K562 (cell line): ENCODE measurements around the gene CAMK2G. TPM values are rescaled to one million over a fixed set of nuclear protein-coding genes. Genes with fewer than 3 reads are reported as not detected.

Experiments
- ATAC-seq: fragments of 200-7000 bp; cut with Tn5 transposase; 3 replicates; pipeline ENCODE4 v1.9.1; 2020; ENCODE audit warnings: moderate library complexity
- BruUV-seq: library from RNA; stranded (reverse); fragments of 400-500 nt; replicated peaks from 2 replicates; lab custom pipeline; 2021; lab: Mats Ljungman, UMichigan
- CTCF ChIA-PET: fragments of 300-600 bp; formaldehyde crosslinking; extraction: SDS; loops from one replicate; lab custom pipeline; 2021; ENCODE audit warnings: low intra/inter-chr PET ratio; lab: Yijun Ruan, JAX
- POLR2A ChIA-PET: fragments of 300-600, 350-650 bp; sonication (Branson Sonifier 250); formaldehyde crosslinking; extraction: SDS; loops from one replicate; lab custom pipeline; 2021; ENCODE audit warnings: antibody characterized with exemption, inconsistent platforms; lab: Yijun Ruan, JAX
- DNase-seq, 4 experiments: peaks; one replicate each; pipeline versions ENCODE4 v3.0.0 to v3.0.0-alpha.2; 2011 to 2018; ENCODE audit warnings: low spot score in 3 of 4, mixed read lengths in 3 of 4; ENCODE audit errors: extremely low read depth in 1 of 4
- FAIRE-seq: peaks from 2 replicates; lab custom pipeline; 2011; peaks lifted over from hg19 to GRCh38; lab: Jason Lieb, UNC
- H2AFZ ChIP-seq: 2 replicates; pipeline ENCODE4 v1.6.0; 2011; ENCODE audit warnings: low read depth, low read length, control low read depth, inconsistent platforms
- H3K27ac ChIP-seq: fragments of 200-600 bp; 3 replicates; pipeline ENCODE4 v1.8.0; 2011; ENCODE audit warnings: low read depth, mild to moderate bottlenecking, control low read depth, inconsistent platforms, low read length, moderate library complexity, mixed read lengths; ENCODE audit errors: extremely low read depth
- H3K27me3 ChIP-seq, 2 experiments: fragments of 300-600 bp in 1 of 2; 2 replicates in 1 of 2; 3 replicates in 1 of 2; pipeline versions ENCODE4 v1.6.0 to v1.8.0; 2011; ENCODE audit warnings: inconsistent platforms in 2 of 2, low read length in 2 of 2, mild to moderate bottlenecking in 1 of 2, mixed read lengths in 1 of 2, moderate library complexity in 1 of 2; ENCODE audit not compliant: control insufficient read depth in 2 of 2, insufficient read depth in 2 of 2
- H3K36me3 ChIP-seq: fragments of 300-600 bp; 3 replicates; pipeline ENCODE4 v1.8.0; 2011; ENCODE audit warnings: mild to moderate bottlenecking, low read length, inconsistent platforms; ENCODE audit not compliant: control insufficient read depth, insufficient read depth
- H3K4me1 ChIP-seq, 2 experiments: fragments of 200-600 bp in 1 of 2; replicated peaks in 1 of 2; 2 replicates in 1 of 2; 3 replicates in 1 of 2; pipeline versions ENCODE4 v1.5.1 to v1.8.0; 2011; ENCODE audit warnings: inconsistent platforms in 2 of 2, low read length in 2 of 2, mild to moderate bottlenecking in 1 of 2, mixed read lengths in 1 of 2, moderate library complexity in 1 of 2; ENCODE audit not compliant: control insufficient read depth in 2 of 2, insufficient read depth in 2 of 2
- H3K4me2 ChIP-seq: 2 replicates; pipeline ENCODE4 v1.6.1; 2011; ENCODE audit warnings: low read length, control low read depth, inconsistent platforms, mixed read lengths; ENCODE audit not compliant: insufficient read depth
- H3K4me3 ChIP-seq: fragments of 200-600 bp; sonication (generic), shearing (Covaris generic); 2 replicates; pipeline ENCODE4 v1.5.1; 2016; ENCODE audit warnings: control low read depth, inconsistent platforms
- H3K79me2 ChIP-seq: fragments of 200-600 bp; 3 replicates; pipeline ENCODE4 v1.8.0; 2011; ENCODE audit warnings: low read length, inconsistent platforms; ENCODE audit not compliant: control insufficient read depth, insufficient read depth
- H3K9ac ChIP-seq, 2 experiments: 2 replicates each; pipeline versions ENCODE4 v1.6.0 to v1.6.1; 2011; ENCODE audit warnings: low read depth in 2 of 2, low read length in 2 of 2, control low read depth in 1 of 2, inconsistent platforms in 1 of 2, mild to moderate bottlenecking in 1 of 2, mixed read lengths in 1 of 2; ENCODE audit not compliant: insufficient read depth in 1 of 2
- H3K9me1 ChIP-seq: one replicate; pipeline ENCODE4 v1.6.0; 2011; ENCODE audit warnings: inconsistent platforms, mild to moderate bottlenecking, low read length, moderate library complexity; ENCODE audit not compliant: control insufficient read depth, insufficient read depth
- H3K9me3 ChIP-seq: replicated peaks from 2 replicates; pipeline ENCODE4 v1.5.1; 2011; ENCODE audit warnings: low read depth, low read length, inconsistent platforms; ENCODE audit not compliant: control insufficient read depth, insufficient read depth
- H4K20me1 ChIP-seq: replicated peaks from 2 replicates; pipeline ENCODE4 v1.6.1; 2011; ENCODE audit warnings: low read length, inconsistent platforms, mixed read lengths; ENCODE audit not compliant: control insufficient read depth, insufficient read depth
- WGBS: fragments of 100-300 bp; shearing (Covaris generic); methylation state at CpG from one replicate; pipeline ENCODE4 v1.1.6; 2016; ENCODE audit warnings: low coverage, mixed read lengths; ENCODE audit not compliant: insufficient coverage; ENCODE audit errors: missing lambda C conversion rate; 5-methylcytosine and 5-hydroxymethylcytosine counted together
- in situ Hi-C: fragments of 300-500 bp; cut with MboI; formaldehyde crosslinking; loops from 4 replicates; pipeline ENCODE4 v1.15.0; 2018; ENCODE audit warnings: inconsistent platforms, mixed read lengths
- intact Hi-C: fragments of 100-400 bp; cut with micrococcal nuclease; formaldehyde crosslinking; loops from 2 replicates; pipeline ENCODE4 v1.14.2; 2022
- polyA plus RNA-seq, 8 experiments: library from polyadenylated mRNA; depleted of rRNA in 4 of 8; stranded (reverse) in 5 of 8; unstranded in 3 of 8; fragments of >200 nt; fragmentation: Nextera tagmentation in 2 of 8; fragmentation: Illumina TruSeq in 1 of 8; extraction: Ambion mirVana in 2 of 8; extraction: Trizol in 1 of 8; gene quantifications; 2 replicates each; pipeline versions ENCODE4 v1.2.1 to v1.2.3, GENCODE V29; 2011 to 2014; ENCODE audit warnings: inconsistent platforms in 1 of 8, missing spikeins in 1 of 8
- total RNA-seq, 7 experiments: library from RNA; depleted of rRNA in 6 of 7; stranded (reverse); fragments of >200 nt in 6 of 7; fragmentation: Illumina TruSeq in 2 of 7; extraction: Trizol in 2 of 7; gene quantifications; 2 replicates each; pipeline versions ENCODE4 v1.2.1 to v1.2.3, GENCODE V29; 2011 to 2021; ENCODE audit warnings: low replicate concordance in 1 of 7
- TF ChIP-seq, protein P1 (sequence below): sonication (generic); formaldehyde crosslinking; IDR thresholded peaks from 2 replicates; pipeline ENCODE4 v1.8.0; 2022; ENCODE audit warnings: missing genetic modification reagents, mild to moderate bottlenecking, moderate library complexity, borderline replicate concordance
- TF ChIP-seq, protein P2 (sequence below), 3 experiments: IDR thresholded peaks in 2 of 3; conservative IDR thresholded peaks in 1 of 3; 2 replicates each; pipeline ENCODE4 v1.5.1; 2011 to 2012; ENCODE audit warnings: low read length in 3 of 3, mild to moderate bottlenecking in 3 of 3, control low read depth in 2 of 3, improper control_type of control experiment in 1 of 3, inconsistent platforms in 1 of 3, low read depth in 1 of 3, mixed read lengths in 1 of 3, moderate library complexity in 1 of 3; ENCODE audit not compliant: insufficient read depth in 2 of 3

Gene CAMK2G
- total and polyA plus RNA-seq, 9 of the 15 experiments (the other 6 are each of a cell fraction or from before 2014, with no cell fraction given): 9.0 to 37.9 (median 32.6) TPM

DNA sequence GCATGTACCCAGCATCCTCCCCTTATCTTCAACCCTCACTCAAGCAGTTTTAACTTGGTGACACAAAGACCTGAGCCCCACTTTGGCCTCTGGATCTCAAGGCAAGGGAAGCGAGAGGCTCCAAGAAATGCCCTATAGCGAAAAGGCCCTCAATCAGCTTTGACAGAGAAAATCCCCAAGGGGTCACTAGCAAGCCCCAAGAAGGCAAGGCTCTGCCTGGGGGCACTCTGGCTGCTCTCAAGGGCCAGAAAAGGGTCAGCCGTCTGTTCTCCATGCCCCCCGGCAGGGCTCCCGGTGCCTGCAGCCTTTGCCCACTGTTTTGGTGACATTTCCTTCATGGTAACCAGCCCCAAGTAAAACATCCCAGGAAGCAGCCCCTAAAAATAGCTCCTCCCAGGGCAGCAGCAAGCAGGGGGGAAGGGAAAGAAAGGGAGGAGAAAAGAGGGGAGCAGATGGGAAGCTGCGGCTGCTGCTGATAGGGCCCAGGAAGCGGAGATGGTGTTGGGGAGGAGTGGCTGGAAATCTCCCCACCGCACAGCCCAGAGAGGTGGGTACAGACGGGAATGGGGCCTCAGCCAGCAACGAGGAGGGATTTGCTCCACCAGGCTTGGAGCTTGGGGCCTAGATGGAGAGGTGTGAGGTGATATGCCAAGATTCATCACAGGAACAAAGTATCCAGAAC, 7.1 kb downstream of the CAMK2G start:
- peaks cover 13% of the 10 kb centered on the region; the same call in 1 of the 2 replicates for H4K20me1 ChIP-seq
- ChIA-PET CTCF (interaction anchor here (0.7 kb wide), 1 partner anchor 13 kb away, joined by 3 read pairs; no protein-coding TSS in a partner anchor), POLR2A (interaction anchor here (0.6 to 1.5 kb wide), 9 partner anchors 10 to 371 kb away, joined by 3 to 5 read pairs (median 3); partner anchors contain the start of gene PPP3CB)
- peaks cover 89% of the 10 kb centered on the region for H3K36me3 ChIP-seq
- 68% methylated on average over 9 of the region's 10 CpGs for WGBS
- in situ Hi-C loops (no loop called here), intact Hi-C loops (no loop called here)
- no peaks in the 10 kb centered on the region for H3K9me1 ChIP-seq
- H3K27me3 ChIP-seq: no peaks in the 10 kb centered on the region
- TF ChIP-seq, protein P1, sequence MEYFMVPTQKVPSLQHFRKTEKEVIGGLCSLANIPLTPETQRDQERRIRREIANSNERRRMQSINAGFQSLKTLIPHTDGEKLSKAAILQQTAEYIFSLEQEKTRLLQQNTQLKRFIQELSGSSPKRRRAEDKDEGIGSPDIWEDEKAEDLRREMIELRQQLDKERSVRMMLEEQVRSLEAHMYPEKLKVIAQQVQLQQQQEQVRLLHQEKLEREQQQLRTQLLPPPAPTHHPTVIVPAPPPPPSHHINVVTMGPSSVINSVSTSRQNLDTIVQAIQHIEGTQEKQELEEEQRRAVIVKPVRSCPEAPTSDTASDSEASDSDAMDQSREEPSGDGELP (CRISPR knock-in tag): no peak
- TF ChIP-seq, protein P2, sequence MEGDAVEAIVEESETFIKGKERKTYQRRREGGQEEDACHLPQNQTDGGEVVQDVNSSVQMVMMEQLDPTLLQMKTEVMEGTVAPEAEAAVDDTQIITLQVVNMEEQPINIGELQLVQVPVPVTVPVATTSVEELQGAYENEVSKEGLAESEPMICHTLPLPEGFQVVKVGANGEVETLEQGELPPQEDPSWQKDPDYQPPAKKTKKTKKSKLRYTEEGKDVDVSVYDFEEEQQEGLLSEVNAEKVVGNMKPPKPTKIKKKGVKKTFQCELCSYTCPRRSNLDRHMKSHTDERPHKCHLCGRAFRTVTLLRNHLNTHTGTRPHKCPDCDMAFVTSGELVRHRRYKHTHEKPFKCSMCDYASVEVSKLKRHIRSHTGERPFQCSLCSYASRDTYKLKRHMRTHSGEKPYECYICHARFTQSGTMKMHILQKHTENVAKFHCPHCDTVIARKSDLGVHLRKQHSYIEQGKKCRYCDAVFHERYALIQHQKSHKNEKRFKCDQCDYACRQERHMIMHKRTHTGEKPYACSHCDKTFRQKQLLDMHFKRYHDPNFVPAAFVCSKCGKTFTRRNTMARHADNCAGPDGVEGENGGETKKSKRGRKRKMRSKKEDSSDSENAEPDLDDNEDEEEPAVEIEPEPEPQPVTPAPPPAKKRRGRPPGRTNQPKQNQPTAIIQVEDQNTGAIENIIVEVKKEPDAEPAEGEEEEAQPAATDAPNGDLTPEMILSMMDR (IDR thresholded peaks at IDR 0.05 in 2 of 3, conservative IDR thresholded peaks at IDR 0.05 in 1 of 3; ENCODE audit: insufficient read depth in 2 of 3, low read depth in 1 of 3, low read length in 3 of 3): peak in 1 of 3 experiments; percentile 18; a peak in 1 of 6 replicates
- H3K9ac ChIP-seq: peak overlapping the region in 1 of 2 experiments; percentile 77; a peak in 2 of 4 replicates
- H3K27ac ChIP-seq: no peak overlapping the region
- H3K9me3 ChIP-seq: no peaks in the 10 kb centered on the region
- BruUV-seq: no TSS peak
- no peak overlapping the region for H2AFZ ChIP-seq
- peaks cover 15 to 22% of the 10 kb centered on the region in 2 experiments for H3K4me1 ChIP-seq
- DNase-seq (no peak), ATAC-seq (0 out of 3 replicates have a peak, but pooled peaks have one; percentile 14), FAIRE-seq (no peak)
- peaks cover 10% of the 10 kb centered on the region; the same call in 1 of the 3 replicates for H3K79me2 ChIP-seq
- H3K4me2 ChIP-seq: no peak overlapping the region
- H3K4me3 ChIP-seq: no peak overlapping the region
